Vagina (tissue), 2 donors: ENCODE measurements around the gene LDLRAD1. TPM values are rescaled to one million over a fixed set of nuclear protein-coding genes. Genes with fewer than 3 reads are reported as not detected.

Experiments
- DNase-seq, 2 donors: peaks; one replicate each; pipeline ENCODE4 v3.0.0-alpha.2; 2017; ENCODE audit errors: extremely low spot score in 2 of 2
- H3K27ac ChIP-seq: fragments of 200-600 bp; sonication (generic); one replicate; pipeline ENCODE4 v1.5.1; 2019
- H3K27me3 ChIP-seq: fragments of 200-600 bp; sonication (generic); one replicate; pipeline ENCODE4 v1.5.1; 2019
- H3K36me3 ChIP-seq, 2 donors: fragments of 200-600 bp; sonication (generic); one replicate each; pipeline ENCODE4 v1.5.1; 2017 to 2019
- H3K4me1 ChIP-seq: fragments of 200-600 bp; sonication (generic); one replicate; pipeline ENCODE4 v1.5.1; 2019
- H3K4me3 ChIP-seq, 2 donors: fragments of 200-600 bp; sonication (generic); 1 replicate in 1 of 2; 2 replicates in 1 of 2; pipeline ENCODE4 v1.5.1; 2016 to 2019
- H3K9me3 ChIP-seq: fragments of 200-600 bp; sonication (generic); one replicate; pipeline ENCODE4 v1.5.1; 2019
- POLR2A ChIP-seq, 2 donors: fragments of 450-650 bp; IDR thresholded peaks; one replicate each; pipeline ENCODE4 v1.6.1; 2017; ENCODE audit warnings: antibody characterized with exemption in 2 of 2, mild to moderate bottlenecking in 2 of 2, moderate library complexity in 2 of 2
- POLR2AphosphoS5 ChIP-seq, 2 donors: sonication (generic); formaldehyde crosslinking; IDR thresholded peaks; one replicate each; pipeline ENCODE4 v1.9.0; 2017; ENCODE audit warnings: antibody characterized with exemption in 2 of 2, mild to moderate bottlenecking in 2 of 2, low read depth in 1 of 2; ENCODE audit not compliant: insufficient read depth in 1 of 2
- intact Hi-C: fragments of 100-400 bp; cut with DNase I; formaldehyde crosslinking; loops from one replicate; pipeline ENCODE4 v1.15.1; 2023
- total RNA-seq: library from RNA; depleted of rRNA; stranded (reverse); fragments of >200 nt; gene quantifications from one replicate; pipeline ENCODE4 v1.2.3, GENCODE V29; 2016
- TF ChIP-seq, protein P1 (sequence below), 3 experiments: fragments of 450-650 bp in 2 of 3; fragments of 200-600 bp in 1 of 3; sonication (generic) in 1 of 3; IDR thresholded peaks; one replicate each; pipeline ENCODE4 v1.5.1; 2017 to 2019; ENCODE audit warnings: antibody characterized with exemption in 3 of 3, mild to moderate bottlenecking in 2 of 3, moderate library complexity in 2 of 3

Gene LDLRAD1
- total RNA-seq, 1 donor from 2014 or later, result not detected

GRCh38 chr1:54014009-54014629 lies 3.9 kb downstream of the LDLRAD1 start:
- intact Hi-C loops, result no loop called here
- Histone ChIP-seq H3K4me1 (no peaks in the 10 kb centered on the region), H3K4me3 (no peak overlapping the region), H3K9me3 (no peaks in the 10 kb centered on the region), H3K27me3 (no peaks in the 10 kb centered on the region), H3K36me3 (no peaks in the 10 kb centered on the region), H3K27ac (no peak overlapping the region)
- TF ChIP-seq, protein P1, sequence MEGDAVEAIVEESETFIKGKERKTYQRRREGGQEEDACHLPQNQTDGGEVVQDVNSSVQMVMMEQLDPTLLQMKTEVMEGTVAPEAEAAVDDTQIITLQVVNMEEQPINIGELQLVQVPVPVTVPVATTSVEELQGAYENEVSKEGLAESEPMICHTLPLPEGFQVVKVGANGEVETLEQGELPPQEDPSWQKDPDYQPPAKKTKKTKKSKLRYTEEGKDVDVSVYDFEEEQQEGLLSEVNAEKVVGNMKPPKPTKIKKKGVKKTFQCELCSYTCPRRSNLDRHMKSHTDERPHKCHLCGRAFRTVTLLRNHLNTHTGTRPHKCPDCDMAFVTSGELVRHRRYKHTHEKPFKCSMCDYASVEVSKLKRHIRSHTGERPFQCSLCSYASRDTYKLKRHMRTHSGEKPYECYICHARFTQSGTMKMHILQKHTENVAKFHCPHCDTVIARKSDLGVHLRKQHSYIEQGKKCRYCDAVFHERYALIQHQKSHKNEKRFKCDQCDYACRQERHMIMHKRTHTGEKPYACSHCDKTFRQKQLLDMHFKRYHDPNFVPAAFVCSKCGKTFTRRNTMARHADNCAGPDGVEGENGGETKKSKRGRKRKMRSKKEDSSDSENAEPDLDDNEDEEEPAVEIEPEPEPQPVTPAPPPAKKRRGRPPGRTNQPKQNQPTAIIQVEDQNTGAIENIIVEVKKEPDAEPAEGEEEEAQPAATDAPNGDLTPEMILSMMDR (IDR thresholded peaks at IDR 0.05), result no peak
- no peak for TF ChIP-seq POLR2A (IDR thresholded peaks at IDR 0.05)
- no peak for TF ChIP-seq POLR2AphosphoS5 (IDR thresholded peaks at IDR 0.05; ENCODE audit: insufficient read depth in 1 of 2, low read depth in 1 of 2)
- DNase-seq, result no peak

GRCh38 chr1:54013393-54014008 lies 4.5 kb downstream of the LDLRAD1 start:
- intact Hi-C loops, result no loop called here
- DNase-seq, result no peak
- H3K9me3 ChIP-seq, result no peaks in the 10 kb centered on the region

DNA sequence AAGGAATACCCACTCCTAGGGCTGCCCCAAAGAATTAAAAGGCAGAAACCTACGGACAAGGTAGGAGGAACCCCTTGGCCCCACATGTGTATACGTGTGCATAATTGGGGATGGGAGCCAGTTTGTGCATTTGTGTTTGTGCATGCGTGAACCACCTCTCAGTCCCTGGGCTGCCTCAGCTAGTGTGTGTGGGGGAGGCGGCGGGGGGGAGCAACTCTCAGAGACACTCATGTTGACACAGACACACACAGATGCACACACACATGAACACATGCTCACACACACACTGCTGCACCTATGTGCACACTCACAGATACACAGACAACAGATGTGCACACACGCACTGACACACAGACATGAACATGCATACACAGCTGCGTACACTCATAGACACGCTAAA lies 5.1 kb downstream of the LDLRAD1 start:
- H3K27me3 ChIP-seq, result no peaks in the 10 kb centered on the region
- H3K4me3 ChIP-seq, result no peak overlapping the region
- TF ChIP-seq POLR2A (IDR thresholded peaks at IDR 0.05), result no peak
- H3K9me3 ChIP-seq, result no peaks in the 10 kb centered on the region
- no peaks in the 10 kb centered on the region for H3K4me1 ChIP-seq
- no peak overlapping the region for H3K27ac ChIP-seq
- no peaks in the 10 kb centered on the region for H3K36me3 ChIP-seq
- intact Hi-C loops, result no loop called here
- no peak for DNase-seq

More at GRCh38 chr1:54013393-54014008, 4.5 kb downstream of the LDLRAD1 start:
- no peak overlapping the region for H3K4me3 ChIP-seq
- H3K27ac ChIP-seq, result no peak overlapping the region
- no peaks in the 10 kb centered on the region for H3K4me1 ChIP-seq
- TF ChIP-seq POLR2A (IDR thresholded peaks at IDR 0.05), result no peak
- TF ChIP-seq, protein P1 (IDR thresholded peaks at IDR 0.05), result no peak
- no peak for TF ChIP-seq POLR2AphosphoS5 (IDR thresholded peaks at IDR 0.05; ENCODE audit: insufficient read depth in 1 of 2, low read depth in 1 of 2)
- H3K27me3 ChIP-seq, result no peaks in the 10 kb centered on the region
- H3K36me3 ChIP-seq, result no peaks in the 10 kb centered on the region

DNA sequence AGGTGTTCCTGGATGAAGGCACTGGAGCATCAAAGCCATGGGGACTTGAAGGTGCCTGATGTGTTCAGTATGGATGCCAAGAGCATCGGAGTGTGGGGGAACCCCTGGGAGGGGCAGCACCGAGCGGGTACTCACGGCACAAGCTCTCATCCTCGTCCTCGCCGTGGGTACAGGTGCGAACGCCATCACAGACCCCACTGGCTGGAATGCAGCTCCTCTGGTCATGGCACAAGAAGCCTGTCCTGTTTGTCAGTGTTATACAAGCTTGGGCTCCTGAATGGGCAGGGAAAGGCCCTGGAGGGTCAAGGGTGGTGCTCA lies 6.0 kb downstream of the LDLRAD1 start:
- DNase-seq, result no peak
- intact Hi-C loops, result no loop called here
- Histone ChIP-seq H3K36me3 (no peaks in the 10 kb centered on the region), H3K27ac (no peak overlapping the region), H3K4me1 (no peaks in the 10 kb centered on the region), H3K4me3 (no peak overlapping the region), H3K27me3 (no peaks in the 10 kb centered on the region), H3K9me3 (no peaks in the 10 kb centered on the region)
- TF ChIP-seq, protein P1 (IDR thresholded peaks at IDR 0.05), result no peak
- no peak for TF ChIP-seq POLR2AphosphoS5 (IDR thresholded peaks at IDR 0.05; ENCODE audit: insufficient read depth in 1 of 2, low read depth in 1 of 2)
- no peak for TF ChIP-seq POLR2A (IDR thresholded peaks at IDR 0.05)

GRCh38 chr1:54011316-54012007 lies 6.5 kb downstream of the LDLRAD1 start:
- no peak for TF ChIP-seq POLR2A (IDR thresholded peaks at IDR 0.05)
- TF ChIP-seq, protein P1 (IDR thresholded peaks at IDR 0.05), result no peak
- TF ChIP-seq POLR2AphosphoS5 (IDR thresholded peaks at IDR 0.05; ENCODE audit: insufficient read depth in 1 of 2, low read depth in 1 of 2), result no peak
- H3K27ac ChIP-seq, result no peak overlapping the region
- no peak overlapping the region for H3K4me3 ChIP-seq
- H3K9me3 ChIP-seq, result no peaks in the 10 kb centered on the region
- no peaks in the 10 kb centered on the region for H3K36me3 ChIP-seq
- intact Hi-C loops, result no loop called here
- no peaks in the 10 kb centered on the region for H3K4me1 ChIP-seq
- DNase-seq, result no peak
- H3K27me3 ChIP-seq, result no peaks in the 10 kb centered on the region
